Spleen (tissue), 11 donors: ENCODE data around the gene RGS6. TPM values are rescaled to one million over a fixed set of nuclear protein-coding genes. Genes with fewer than 3 reads are reported as not detected.

Source experiments
- DNase-seq: peaks from one replicate; pipeline ENCODE4 v3.0.0-alpha.2; 2020
- H3K27ac ChIP-seq, 8 donors: fragments of 200-600 bp; sonication (generic) in 7 of 8; 1 replicate in 4 of 8; 2 replicates in 4 of 8; pipeline versions ENCODE4 v1.5.0 to v1.8.0; 2016 to 2021; ENCODE audit warnings: inconsistent platforms in 4 of 8, mild to moderate bottlenecking in 4 of 8, moderate library complexity in 1 of 8
- H3K27me3 ChIP-seq, 7 donors: fragments of 200-600 bp; sonication (generic) in 6 of 7; replicated peaks in 1 of 7; 1 replicate in 4 of 7; 2 replicates in 3 of 7; pipeline versions ENCODE4 v1.5.0 to v1.8.0; 2016 to 2021; ENCODE audit warnings: inconsistent platforms in 3 of 7, mild to moderate bottlenecking in 1 of 7
- H3K36me3 ChIP-seq, 6 donors: fragments of 200-600 bp; sonication (generic) in 5 of 6; 1 replicate in 4 of 6; 2 replicates in 2 of 6; pipeline versions ENCODE4 v1.5.0 to v1.8.0; 2016 to 2021; ENCODE audit warnings: inconsistent platforms in 2 of 6
- H3K4me1 ChIP-seq, 6 donors: fragments of 200-600 bp; sonication (generic) in 5 of 6; 1 replicate in 3 of 6; 2 replicates in 3 of 6; pipeline versions ENCODE4 v1.5.0 to v1.8.0; 2016 to 2021; ENCODE audit warnings: inconsistent platforms in 3 of 6
- H3K4me3 ChIP-seq, 8 donors: fragments of 200-600 bp; sonication (generic) in 7 of 8; 1 replicate in 4 of 8; 2 replicates in 4 of 8; pipeline versions ENCODE4 v1.5.0 to v1.8.0; 2016 to 2021; ENCODE audit warnings: inconsistent platforms in 4 of 8, mild to moderate bottlenecking in 4 of 8, moderate library complexity in 2 of 8
- H3K9me3 ChIP-seq, 8 donors: fragments of 200-600 bp; sonication (generic) in 7 of 8; 1 replicate in 4 of 8; 2 replicates in 4 of 8; pipeline versions ENCODE4 v1.5.0 to v1.8.0; 2016 to 2021; ENCODE audit warnings: inconsistent platforms in 4 of 8
- CTCF ChIP-seq, 11 experiments: fragments of 200-600 bp in 7 of 11; fragments of 450-650 bp in 4 of 11; sonication (generic) in 4 of 11; IDR thresholded peaks in 8 of 11; conservative IDR thresholded peaks in 3 of 11; 1 replicate in 7 of 11; 2 replicates in 4 of 11; pipeline versions ENCODE4 v1.4.0 to v1.8.0; 2016 to 2021; ENCODE audit warnings: antibody characterized with exemption in 11 of 11, inconsistent platforms in 4 of 11, mild to moderate bottlenecking in 1 of 11
- POLR2A ChIP-seq, 3 donors: fragments of 450-650 bp; IDR thresholded peaks; one replicate each; pipeline ENCODE4 v1.5.1; 2017; ENCODE audit warnings: antibody characterized with exemption in 3 of 3, mild to moderate bottlenecking in 1 of 3
- POLR2AphosphoS5 ChIP-seq, 3 donors: sonication (generic); formaldehyde crosslinking; IDR thresholded peaks; one replicate each; pipeline ENCODE4 v1.5.1; 2017; ENCODE audit warnings: antibody characterized with exemption in 3 of 3
- WGBS, 5 donors: extraction: QIAGEN DNeasy Blood & Tissue Kit in 3 of 5; methylation state at CpG; one replicate each; pipeline versions ENCODE4 v1.1.5 to v1.1.7; 2013 to 2018; 5-methylcytosine and 5-hydroxymethylcytosine counted together
- intact Hi-C: fragments of 100-400 bp; cut with DNase I; formaldehyde crosslinking; loops from one replicate; pipeline ENCODE4 v1.15.0; 2023; ENCODE audit warnings: low total_unique reads
- polyA plus RNA-seq, 3 donors: library from polyadenylated mRNA; stranded (reverse); fragments of 200-250 nt; gene quantifications; one replicate each; pipeline ENCODE4 v1.2.1, GENCODE V29; 2013
- total RNA-seq, 7 donors: library from RNA; depleted of rRNA in 3 of 7; stranded (reverse); fragments of >200 nt in 3 of 7; fragmentation: NEBNext Ultra II Directional in 4 of 7; extraction: Animal tissue kit (Norgen Biotek cat#: 25700) in 4 of 7; gene quantifications; one replicate each; pipeline versions ENCODE4 v1.1.0 to v1.2.1, GENCODE V29; 2016 to 2021
- donor health status: healthy with polysubstance abuse.
- donor health status: DM: no; HTN: no; CAD: no; lungs with moderate emphysema.
- donor health status: DM: no; HTN: no; CAD: no.
- donor health status: Bipolar disorder and iron deficiency.
- donor health status: healthy.
- donor health status: DM: no; HTN: no; CAD: no.
- donor health status: DM: yes; HTN: yes; CAD: no.

Gene RGS6
- total and polyA plus RNA-seq, 10 donors: 0.20 to 8.1 (median 2.3) TPM

GRCh38 chr14:72565917-72566316 lies 633.7 kb downstream of the RGS6 start:
- Histone ChIP-seq H3K27me3 (no peaks in the 10 kb centered on the region), H3K36me3 (no peaks in the 10 kb centered on the region), H3K9me3 (no peaks in the 10 kb centered on the region), H3K4me1 (no peaks in the 10 kb centered on the region), H3K27ac (no peak overlapping the region), H3K4me3 (no peak overlapping the region)
- 76 to 93% (median 85%) methylated on average over 6 of the region's 6 CpGs for WGBS, 5 donors
- DNase-seq: no peak
- intact Hi-C loops: no loop called here
- no peak for TF ChIP-seq CTCF (IDR thresholded peaks at IDR 0.05 in 8 of 11, conservative IDR thresholded peaks at IDR 0.05 in 3 of 11)
- TF ChIP-seq POLR2A (IDR thresholded peaks at IDR 0.05): no peak
- TF ChIP-seq POLR2AphosphoS5 (IDR thresholded peaks at IDR 0.05): no peak

GRCh38 chr14:72567226-72567625 lies 635.0 kb downstream of the RGS6 start:
- no peaks in the 10 kb centered on the region for H3K9me3 ChIP-seq
- H3K4me3 ChIP-seq: no peak overlapping the region
- no peaks in the 10 kb centered on the region for H3K27me3 ChIP-seq
- intact Hi-C loops: no loop called here
- 84 to 89% (median 85%) methylated on average over 4 to 6 of the region's 6 CpGs for WGBS, 5 donors
- no peak for DNase-seq
- H3K4me1 ChIP-seq: no peaks in the 10 kb centered on the region
- no peak for TF ChIP-seq POLR2AphosphoS5 (IDR thresholded peaks at IDR 0.05)
- no peak for TF ChIP-seq POLR2A (IDR thresholded peaks at IDR 0.05)
- no peak for TF ChIP-seq CTCF (IDR thresholded peaks at IDR 0.05 in 8 of 11, conservative IDR thresholded peaks at IDR 0.05 in 3 of 11)
- H3K36me3 ChIP-seq: no peaks in the 10 kb centered on the region
- no peak overlapping the region for H3K27ac ChIP-seq

GRCh38 chr14:72568296-72568992 lies 636.2 kb downstream of the RGS6 start:
- no peak for TF ChIP-seq CTCF (IDR thresholded peaks at IDR 0.05 in 8 of 11, conservative IDR thresholded peaks at IDR 0.05 in 3 of 11)
- no peak for TF ChIP-seq POLR2A (IDR thresholded peaks at IDR 0.05)
- TF ChIP-seq POLR2AphosphoS5 (IDR thresholded peaks at IDR 0.05): no peak
- DNase-seq: no peak
- no peaks in the 10 kb centered on the region for H3K36me3 ChIP-seq
- H3K9me3 ChIP-seq: no peaks in the 10 kb centered on the region
- intact Hi-C loops: no loop called here
- H3K4me1 ChIP-seq: peaks cover 0 to 6% (median 1%) of the 10 kb centered on the region in 6 donors
- no peak overlapping the region for H3K27ac ChIP-seq
- H3K4me3 ChIP-seq: no peak overlapping the region
- no peaks in the 10 kb centered on the region for H3K27me3 ChIP-seq
- 90 to 94% (median 92%) methylated on average over 16 to 19 of the region's 19 CpGs for WGBS, 5 donors

GRCh38 chr14:72573725-72574417 lies 641.6 kb downstream of the RGS6 start:
- intact Hi-C loops: no loop called here

More at GRCh38 chr14:72573725-72574417, 641.6 kb downstream of the RGS6 start:
- Histone ChIP-seq H3K4me3 (no peak overlapping the region), H3K36me3 (no peaks in the 10 kb centered on the region), H3K27me3 (no peaks in the 10 kb centered on the region), H3K27ac (peak overlapping the region in 4 of 8 donors; percentile 29 to 56 (median 42)), H3K9me3 (no peaks in the 10 kb centered on the region), H3K4me1 (peaks cover 0 to 20% (median 11%) of the 10 kb centered on the region in 6 donors)
- TF ChIP-seq POLR2A (IDR thresholded peaks at IDR 0.05): no peak
- TF ChIP-seq POLR2AphosphoS5 (IDR thresholded peaks at IDR 0.05): peak in 2 of 3 donors; percentile 22 to 59
- TF ChIP-seq CTCF (IDR thresholded peaks at IDR 0.05 in 8 of 11, conservative IDR thresholded peaks at IDR 0.05 in 3 of 11): no peak
- no peak for DNase-seq
- 68 to 80% (median 77%) methylated on average over 9 of the region's 9 CpGs for WGBS, 5 donors
